Measurements from ENCODE around the gene ITIH6. TPM values are rescaled to one million over a fixed set of nuclear protein-coding genes. Genes with fewer than 3 reads are reported as not detected.
"Not testable (repeated sequence)": the region's sequence is repeated elsewhere in the genome, so short reads cannot be mapped to it uniquely, and the experiment has no call there.

The ITIH6 gene
- total RNA-seq, 4 donors from 2014 or later: 0.13 TPM; not detected in 3

GRCh38 chrX:54794795-54795194 lies 3.3 kb downstream of the ITIH6 start:
- no peak overlapping the region for H3K4me3 ChIP-seq
- no peaks in the 10 kb centered on the region for H3K4me1 ChIP-seq
- 75% methylated on average over 4 of the region's 4 CpGs for WGBS
- DNase-seq (ENCODE audit: low spot score in 2 of 2): no peak
- no peaks in the 10 kb centered on the region for H3K9me3 ChIP-seq
- TF ChIP-seq POLR2AphosphoS5 (IDR thresholded peaks at IDR 0.05) (no peak), CTCF (IDR thresholded peaks at IDR 0.05) (no peak), POLR2A (IDR thresholded peaks at IDR 0.05) (no peak), EP300 (IDR thresholded peaks at IDR 0.05) (no peak)
- no peak overlapping the region for H3K27ac ChIP-seq
- no peaks in the 10 kb centered on the region for H3K27me3 ChIP-seq
- no peaks in the 10 kb centered on the region for H3K36me3 ChIP-seq

DNA sequence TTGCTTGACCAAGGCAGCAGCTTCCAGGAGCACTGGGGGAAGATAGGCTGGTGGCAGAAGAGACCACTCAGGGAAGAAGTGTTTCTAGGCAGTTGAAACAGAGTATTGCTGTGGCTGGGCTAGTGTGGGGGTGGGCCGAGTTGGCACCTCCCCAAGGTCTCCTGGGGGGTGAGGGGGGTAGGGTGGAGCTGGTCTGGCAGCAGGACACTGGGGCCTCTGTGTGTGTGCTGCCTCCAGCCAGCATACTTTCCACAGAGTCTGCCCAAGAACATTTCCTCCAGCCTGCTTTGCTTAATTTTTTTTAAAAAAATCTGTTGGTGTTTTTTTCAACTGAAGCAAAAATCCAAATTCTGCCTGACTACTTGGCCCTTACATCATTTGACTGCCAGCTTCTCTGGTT lies 4.0 kb downstream of the ITIH6 start:
- no peaks in the 10 kb centered on the region for H3K27me3 ChIP-seq
- H3K4me3 ChIP-seq: no peak overlapping the region
- H3K9me3 ChIP-seq: no peaks in the 10 kb centered on the region
- no peaks in the 10 kb centered on the region for H3K36me3 ChIP-seq
- WGBS: 0% methylated on average over 1 of the region's 1 CpG
- H3K27ac ChIP-seq: no peak overlapping the region
- H3K4me1 ChIP-seq: no peaks in the 10 kb centered on the region
- DNase-seq (ENCODE audit: low spot score in 2 of 2): no peak
- TF ChIP-seq POLR2AphosphoS5 (IDR thresholded peaks at IDR 0.05) (no peak), POLR2A (IDR thresholded peaks at IDR 0.05) (no peak), EP300 (IDR thresholded peaks at IDR 0.05) (no peak), CTCF (IDR thresholded peaks at IDR 0.05) (no peak)

DNA sequence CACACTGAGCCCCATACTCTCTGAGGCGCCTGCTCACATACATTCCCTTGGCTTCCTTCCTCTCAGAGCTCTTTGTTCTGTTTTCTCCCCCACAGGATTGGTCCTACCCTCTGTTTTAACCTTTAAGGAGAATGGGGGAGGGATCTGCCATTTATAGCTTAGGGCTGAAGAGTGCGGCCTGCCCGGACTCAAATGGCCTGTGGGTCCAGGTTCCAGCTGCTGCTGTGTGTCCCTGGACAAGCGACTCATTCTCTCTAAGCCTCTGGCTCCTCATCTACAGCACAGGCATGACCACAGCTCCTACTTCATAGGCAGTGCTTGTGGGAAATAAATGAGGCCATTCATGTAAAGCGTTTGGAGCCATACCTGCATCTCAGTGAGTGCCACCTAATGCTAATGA lies 8.7 kb downstream of the ITIH6 start:
- H3K27ac ChIP-seq; DNase-seq (ENCODE audit: low spot score in 2 of 2); H3K9me3 ChIP-seq; H3K27me3 ChIP-seq; H3K4me3 ChIP-seq; H3K4me1 ChIP-seq; H3K36me3 ChIP-seq: not testable (repeated sequence)
- 60% methylated on average over 3 of the region's 5 CpGs for WGBS

DNA sequence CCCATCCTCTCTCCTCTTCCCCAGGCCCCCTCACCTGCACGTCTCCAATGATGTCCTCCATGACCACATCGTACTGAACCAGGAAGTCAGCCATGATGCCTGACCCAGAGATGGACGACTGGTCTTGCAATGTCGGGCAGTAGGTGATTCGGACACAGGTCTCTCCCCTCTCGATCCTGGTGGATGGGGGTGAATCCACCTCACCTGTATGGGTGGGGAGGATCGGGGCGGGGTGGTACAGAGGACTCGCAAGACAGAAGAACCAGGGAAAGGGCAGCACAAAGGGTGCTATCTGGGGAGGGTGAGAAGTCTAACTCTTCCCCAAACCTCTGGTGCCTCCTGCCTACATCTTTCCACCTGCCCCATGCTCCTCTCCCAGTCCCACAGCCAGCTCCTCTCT lies 9.6 kb downstream of the ITIH6 start:
- Histone ChIP-seq H3K4me3 (no peak overlapping the region), H3K9me3 (no peaks in the 10 kb centered on the region), H3K27me3 (no peaks in the 10 kb centered on the region), H3K27ac (no peak overlapping the region), H3K4me1 (no peaks in the 10 kb centered on the region), H3K36me3 (no peaks in the 10 kb centered on the region)
- 84% methylated on average over 9 of the region's 9 CpGs for WGBS
- no peak for TF ChIP-seq POLR2A (IDR thresholded peaks at IDR 0.05)
- TF ChIP-seq CTCF (IDR thresholded peaks at IDR 0.05): no peak
- no peak for TF ChIP-seq POLR2AphosphoS5 (IDR thresholded peaks at IDR 0.05)
- no peak for TF ChIP-seq EP300 (IDR thresholded peaks at IDR 0.05)
- no peak for DNase-seq (ENCODE audit: low spot score in 2 of 2)

DNA sequence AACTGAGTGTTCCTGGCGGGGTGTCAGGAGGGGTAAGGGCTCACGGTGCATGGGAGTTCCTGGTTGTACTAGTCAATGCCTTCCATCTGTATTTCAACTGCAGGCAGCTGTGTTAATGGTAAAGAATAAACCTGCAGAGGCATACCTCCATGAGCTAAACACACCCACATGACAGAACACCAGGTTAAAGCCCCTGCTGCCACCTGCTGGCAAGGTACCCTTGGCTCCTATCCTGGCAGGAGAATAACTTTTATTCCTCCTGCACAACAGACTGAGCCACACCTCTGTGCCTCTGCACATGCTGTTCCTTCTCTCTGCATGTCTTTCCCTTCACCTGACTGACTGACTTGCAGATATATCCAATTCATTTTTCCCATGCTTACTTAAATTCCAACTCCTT lies 11.1 kb downstream of the ITIH6 start:
- Histone ChIP-seq H3K9me3 (no peaks in the 10 kb centered on the region), H3K4me1 (no peaks in the 10 kb centered on the region), H3K36me3 (no peaks in the 10 kb centered on the region), H3K27ac (no peak overlapping the region), H3K27me3 (no peaks in the 10 kb centered on the region), H3K4me3 (no peak overlapping the region)
- no peak for DNase-seq (ENCODE audit: low spot score in 2 of 2)
- WGBS: 70% methylated on average over 2 of the region's 2 CpGs
- no peak for TF ChIP-seq CTCF (IDR thresholded peaks at IDR 0.05)
- no peak for TF ChIP-seq EP300 (IDR thresholded peaks at IDR 0.05)
- no peak for TF ChIP-seq POLR2AphosphoS5 (IDR thresholded peaks at IDR 0.05)
- TF ChIP-seq POLR2A (IDR thresholded peaks at IDR 0.05): no peak

- WGBS: 39% methylated on average over 4 of the region's 4 CpGs
- no peaks in the 10 kb centered on the region for H3K9me3 ChIP-seq
- H3K27ac ChIP-seq: no peak overlapping the region
- DNase-seq (ENCODE audit: low spot score in 2 of 2): no peak
- H3K4me1 ChIP-seq: no peaks in the 10 kb centered on the region
- H3K27me3 ChIP-seq: no peaks in the 10 kb centered on the region
- H3K36me3 ChIP-seq: no peaks in the 10 kb centered on the region
- no peak for TF ChIP-seq EP300 (IDR thresholded peaks at IDR 0.05)
- TF ChIP-seq POLR2AphosphoS5 (IDR thresholded peaks at IDR 0.05): no peak
- TF ChIP-seq POLR2A (IDR thresholded peaks at IDR 0.05): no peak
- TF ChIP-seq CTCF (IDR thresholded peaks at IDR 0.05): no peak
- no peak overlapping the region for H3K4me3 ChIP-seq
These were observed 12.2 kb downstream of the ITIH6 start for GRCh38 chrX:54785901-54786300.

Data from suprapubic skin (tissue), 4 donors.